ENCODE data around the gene MAPK11. TPM values are rescaled to one million over a fixed set of nuclear protein-coding genes. Genes with fewer than 3 reads are reported as not detected.

MAPK11 gene
- total and polyA plus RNA-seq, 9 of the 15 experiments (the other 6 are each of a cell fraction or from before 2014, with no cell fraction given), result 0.06 to 14.6 (median 5.3) TPM

DNA sequence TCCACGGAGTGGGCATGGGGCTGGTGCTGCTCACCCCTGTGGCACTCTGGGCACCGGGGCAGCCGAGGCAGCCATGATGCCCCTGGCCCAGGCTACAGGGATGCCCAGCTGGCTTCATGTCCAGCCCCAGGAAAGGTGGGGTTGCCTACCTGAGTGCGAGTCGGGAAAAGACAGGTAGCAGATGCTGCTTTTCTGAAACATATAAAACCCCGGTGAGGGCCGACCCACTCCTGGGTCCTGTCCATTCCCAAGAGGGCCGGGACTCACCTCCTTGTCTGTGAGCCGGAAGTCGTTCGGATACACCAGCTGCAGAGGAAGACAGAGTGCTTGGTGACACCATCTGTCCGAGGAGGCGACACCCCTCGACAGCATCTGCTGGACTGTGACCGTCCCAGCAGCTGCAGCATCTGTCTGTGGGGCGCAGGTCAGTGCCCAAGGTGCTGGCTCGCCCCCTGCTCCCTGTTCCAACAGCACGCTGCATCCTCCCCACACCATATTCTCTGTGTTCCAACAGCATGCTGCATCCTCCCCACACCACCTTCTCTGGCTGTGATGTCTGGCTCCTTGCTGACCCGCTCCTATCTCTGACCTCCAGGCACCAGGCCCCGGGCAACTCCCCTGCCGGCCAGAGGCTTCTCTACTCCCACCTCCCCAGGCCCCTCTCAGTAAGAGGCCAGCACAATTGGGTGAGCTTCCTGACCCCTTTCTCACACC lies 48.7 kb upstream of the MAPK11 start (continued):
- TF ChIP-seq WHSC1 (IDR thresholded peaks at IDR 0.05; ENCODE audit: low read length), result no peak
- TF ChIP-seq ELF2 (CRISPR knock-in tag; IDR thresholded peaks at IDR 0.05), result no peak
- TF ChIP-seq SMARCB1 (IDR thresholded peaks at IDR 0.05; ENCODE audit: insufficient read length, low read depth), result no peak
- no peak for TF ChIP-seq MAZ (CRISPR knock-in tag; conservative IDR thresholded peaks at IDR 0.05 in 1 of 2, IDR thresholded peaks at IDR 0.05 in 1 of 2)
- no peak for TF ChIP-seq ELF1 (tag; IDR thresholded peaks at IDR 0.05)
- no peak for TF ChIP-seq NBN (IDR thresholded peaks at IDR 0.05; ENCODE audit: low read depth)
- TF ChIP-seq ARID1B (IDR thresholded peaks at IDR 0.05), result peak; percentile 91
- no peak for TF ChIP-seq ZNF282 (CRISPR knock-in tag; IDR thresholded peaks at IDR 0.05)
- no peak for TF ChIP-seq SMARCA5 (IDR thresholded peaks at IDR 0.05)
- no peak for TF ChIP-seq ZNF75A (CRISPR knock-in tag; IDR thresholded peaks at IDR 0.05)
- peak in 1 of 2 experiments; percentile 30; a peak in 1 of 4 replicates for TF ChIP-seq RCOR1 (IDR thresholded peaks at IDR 0.05; ENCODE audit: borderline replicate concordance in 1 of 2, low read depth in 2 of 2, low read length in 2 of 2)
- no peak for TF ChIP-seq HMG20B (CRISPR knock-in tag; IDR thresholded peaks at IDR 0.05)
- TF ChIP-seq RBM22 (IDR thresholded peaks at IDR 0.05; ENCODE audit: low read depth, low read length, poor library complexity, severe bottlenecking), result no peak
- TF ChIP-seq ZNF3 (CRISPR knock-in tag; IDR thresholded peaks at IDR 0.05), result no peak
- no peak for TF ChIP-seq PHF21A (IDR thresholded peaks at IDR 0.05; ENCODE audit: borderline replicate concordance, low read depth)
- TF ChIP-seq, protein P1, sequence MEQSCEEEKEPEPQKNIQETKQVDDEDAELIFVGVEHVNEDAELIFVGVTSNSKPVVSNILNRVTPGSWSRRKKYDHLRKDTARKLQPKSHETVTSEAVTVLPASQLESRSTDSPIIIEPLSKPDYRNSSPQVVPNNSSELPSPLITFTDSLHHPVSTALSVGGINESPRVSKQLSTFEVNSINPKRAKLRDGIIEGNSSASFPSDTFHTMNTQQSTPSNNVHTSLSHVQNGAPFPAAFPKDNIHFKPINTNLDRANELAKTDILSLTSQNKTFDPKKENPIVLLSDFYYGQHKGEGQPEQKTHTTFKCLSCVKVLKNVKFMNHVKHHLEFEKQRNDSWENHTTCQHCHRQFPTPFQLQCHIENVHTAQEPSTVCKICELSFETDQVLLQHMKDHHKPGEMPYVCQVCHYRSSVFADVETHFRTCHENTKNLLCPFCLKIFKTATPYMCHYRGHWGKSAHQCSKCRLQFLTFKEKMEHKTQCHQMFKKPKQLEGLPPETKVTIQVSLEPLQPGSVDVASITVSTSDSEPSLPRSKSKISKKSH (CRISPR knock-in tag; IDR thresholded peaks at IDR 0.05), result no peak
- no peak for TF ChIP-seq ZNF717 (CRISPR knock-in tag; IDR thresholded peaks at IDR 0.05)
- TF ChIP-seq ZBTB26 (CRISPR knock-in tag; IDR thresholded peaks at IDR 0.05), result no peak
- TF ChIP-seq BRD4 (IDR thresholded peaks at IDR 0.05), result no peak
- TF ChIP-seq, protein P2, sequence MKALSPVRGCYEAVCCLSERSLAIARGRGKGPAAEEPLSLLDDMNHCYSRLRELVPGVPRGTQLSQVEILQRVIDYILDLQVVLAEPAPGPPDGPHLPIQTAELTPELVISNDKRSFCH (CRISPR knock-in tag; IDR thresholded peaks at IDR 0.05), result no peak
- TF ChIP-seq, protein P2 (tag; IDR thresholded peaks at IDR 0.05), result no peak
- TF ChIP-seq ZNF77 (CRISPR knock-in tag; IDR thresholded peaks at IDR 0.05), result no peak
- no peak for TF ChIP-seq HNRNPK (IDR thresholded peaks at IDR 0.05; ENCODE audit: low read depth, low read length, poor library complexity, severe bottlenecking)
- TF ChIP-seq, protein P3, sequence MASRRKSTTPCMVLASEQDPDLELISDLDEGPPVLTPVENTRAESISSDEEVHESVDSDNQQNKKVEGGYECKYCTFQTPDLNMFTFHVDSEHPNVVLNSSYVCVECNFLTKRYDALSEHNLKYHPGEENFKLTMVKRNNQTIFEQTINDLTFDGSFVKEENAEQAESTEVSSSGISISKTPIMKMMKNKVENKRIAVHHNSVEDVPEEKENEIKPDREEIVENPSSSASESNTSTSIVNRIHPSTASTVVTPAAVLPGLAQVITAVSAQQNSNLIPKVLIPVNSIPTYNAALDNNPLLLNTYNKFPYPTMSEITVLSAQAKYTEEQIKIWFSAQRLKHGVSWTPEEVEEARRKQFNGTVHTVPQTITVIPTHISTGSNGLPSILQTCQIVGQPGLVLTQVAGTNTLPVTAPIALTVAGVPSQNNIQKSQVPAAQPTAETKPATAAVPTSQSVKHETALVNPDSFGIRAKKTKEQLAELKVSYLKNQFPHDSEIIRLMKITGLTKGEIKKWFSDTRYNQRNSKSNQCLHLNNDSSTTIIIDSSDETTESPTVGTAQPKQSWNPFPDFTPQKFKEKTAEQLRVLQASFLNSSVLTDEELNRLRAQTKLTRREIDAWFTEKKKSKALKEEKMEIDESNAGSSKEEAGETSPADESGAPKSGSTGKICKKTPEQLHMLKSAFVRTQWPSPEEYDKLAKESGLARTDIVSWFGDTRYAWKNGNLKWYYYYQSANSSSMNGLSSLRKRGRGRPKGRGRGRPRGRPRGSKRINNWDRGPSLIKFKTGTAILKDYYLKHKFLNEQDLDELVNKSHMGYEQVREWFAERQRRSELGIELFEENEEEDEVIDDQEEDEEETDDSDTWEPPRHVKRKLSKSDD (conservative IDR thresholded peaks at IDR 0.05; ENCODE audit: low read length), result no peak
- no peak for TF ChIP-seq ZNF197 (CRISPR knock-in tag; IDR thresholded peaks at IDR 0.05; ENCODE audit: low read depth)
- no peak for TF ChIP-seq STAG1 (CRISPR knock-in tag; IDR thresholded peaks at IDR 0.05; ENCODE audit: borderline replicate concordance)

All from K562 (cell line).